Transverse colon (tissue), 4 donors: ENCODE measurements around the gene KRTAP21-3.

Experiments used
- CTCF ChIP-seq, 5 experiments: fragments of 200-600 bp in 3 of 5; fragments of 450-650 bp in 2 of 5; sonication (generic) in 3 of 5; IDR thresholded peaks; 1 replicate in 2 of 5; 2 replicates in 3 of 5; pipeline ENCODE4 v1.5.1; 2016 to 2017; ENCODE audit warnings: antibody characterized with exemption in 5 of 5, inconsistent platforms in 3 of 5, mild to moderate bottlenecking in 2 of 5, moderate library complexity in 1 of 5
- EP300 ChIP-seq: sonication (generic); formaldehyde crosslinking; IDR thresholded peaks from one replicate; pipeline ENCODE4 v1.6.1; 2017; ENCODE audit warnings: antibody characterized with exemption, low read depth
- POLR2A ChIP-seq: fragments of 450-650 bp; IDR thresholded peaks from one replicate; pipeline ENCODE4 v1.6.1; 2016; ENCODE audit warnings: antibody characterized with exemption, mild to moderate bottlenecking, moderate library complexity
- POLR2AphosphoS5 ChIP-seq, 3 donors: sonication (generic); formaldehyde crosslinking; IDR thresholded peaks; one replicate each; pipeline ENCODE4 v1.6.1; 2016; ENCODE audit warnings: antibody characterized with exemption in 3 of 3

GRCh38 chr21:30740462-30740861, 21.9 kb upstream of the KRTAP21-3 start:
- TF ChIP-seq CTCF (IDR thresholded peaks at IDR 0.05) (no peak), POLR2A (no peak), EP300 (no peak), POLR2AphosphoS5 (IDR thresholded peaks at IDR 0.05) (no peak)
